ENCODE data around the gene ZNF526.

DNA sequence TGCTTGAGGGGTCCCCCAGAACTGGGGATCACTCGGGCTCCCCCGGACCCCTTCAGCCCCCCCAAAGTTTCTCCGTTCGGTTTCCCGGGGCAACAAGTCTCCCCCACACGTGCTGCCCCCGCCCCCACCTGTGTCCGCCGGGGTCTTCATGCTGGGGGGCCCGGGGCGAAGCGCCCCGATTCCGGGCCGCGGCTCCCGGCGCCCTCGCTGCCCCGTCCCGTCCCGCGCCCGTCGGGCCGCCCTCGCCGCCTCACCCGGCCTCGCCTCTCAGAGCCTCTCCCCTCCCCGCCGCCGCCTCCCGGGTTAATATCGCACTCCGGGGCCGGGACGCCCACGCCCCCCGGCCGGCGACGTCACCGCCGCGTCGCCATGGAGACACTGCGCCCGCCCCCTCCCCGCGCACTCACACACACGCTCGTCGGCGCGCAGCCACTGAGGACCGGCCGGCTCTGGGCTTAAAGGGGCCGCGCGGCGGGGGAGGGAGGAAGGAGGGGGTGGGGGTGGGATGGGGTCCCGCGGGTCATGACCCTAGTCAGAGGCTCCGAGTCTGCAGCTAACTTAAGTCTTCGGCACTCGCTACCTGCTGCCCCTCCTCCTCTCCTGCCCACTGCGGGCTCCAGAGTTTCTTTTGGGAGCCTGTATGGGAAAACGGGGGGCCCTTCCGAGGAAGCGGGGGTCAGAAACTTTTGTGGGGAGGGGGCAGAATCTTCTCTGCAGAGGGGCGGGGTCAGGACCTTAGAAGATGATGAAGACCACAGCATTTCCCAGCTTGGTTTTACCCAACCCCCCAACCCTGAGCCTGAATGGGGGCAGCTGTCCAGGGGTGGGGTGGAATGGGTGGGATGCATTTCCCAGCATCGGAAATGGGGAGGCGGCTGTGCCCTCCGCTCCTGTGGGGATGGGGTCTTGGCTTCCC lies 35.0 kb downstream of the ZNF526 start, which contains the start of gene ERF:
- no peak for TF ChIP-seq CTBP1 (IDR thresholded peaks at IDR 0.05; ENCODE audit: borderline replicate concordance)
- TF ChIP-seq FOXA1 (IDR thresholded peaks at IDR 0.05), result no peak
- TF ChIP-seq, protein P1, sequence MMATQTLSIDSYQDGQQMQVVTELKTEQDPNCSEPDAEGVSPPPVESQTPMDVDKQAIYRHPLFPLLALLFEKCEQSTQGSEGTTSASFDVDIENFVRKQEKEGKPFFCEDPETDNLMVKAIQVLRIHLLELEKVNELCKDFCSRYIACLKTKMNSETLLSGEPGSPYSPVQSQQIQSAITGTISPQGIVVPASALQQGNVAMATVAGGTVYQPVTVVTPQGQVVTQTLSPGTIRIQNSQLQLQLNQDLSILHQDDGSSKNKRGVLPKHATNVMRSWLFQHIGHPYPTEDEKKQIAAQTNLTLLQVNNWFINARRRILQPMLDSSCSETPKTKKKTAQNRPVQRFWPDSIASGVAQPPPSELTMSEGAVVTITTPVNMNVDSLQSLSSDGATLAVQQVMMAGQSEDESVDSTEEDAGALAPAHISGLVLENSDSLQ (IDR thresholded peaks at IDR 0.05), result no peak
- TF ChIP-seq BHLHE40 (IDR thresholded peaks at IDR 0.05; ENCODE audit: borderline replicate concordance), result no peak
- TF ChIP-seq SP1 (IDR thresholded peaks at IDR 0.05), result no peak
- no peak for TF ChIP-seq SUZ12 (IDR thresholded peaks at IDR 0.05)
- no peak for TF ChIP-seq L3MBTL2 (conservative IDR thresholded peaks at IDR 0.05)
- TF ChIP-seq LEF1 (IDR thresholded peaks at IDR 0.05; ENCODE audit: borderline replicate concordance), result no peak
- no peak for TF ChIP-seq FOXM1 (IDR thresholded peaks at IDR 0.05; ENCODE audit: borderline replicate concordance)
- TF ChIP-seq ELF4 (IDR thresholded peaks at IDR 0.05), result no peak
- TF ChIP-seq FOXK2 (IDR thresholded peaks at IDR 0.05), result no peak
- TF ChIP-seq ZNF384 (IDR thresholded peaks at IDR 0.05), result no peak
- TF ChIP-seq TARDBP (IDR thresholded peaks at IDR 0.05), result no peak
- TF ChIP-seq HDGF (IDR thresholded peaks at IDR 0.05; ENCODE audit: borderline replicate concordance), result no peak

Data from HEK293T (cell line).